Stomach (tissue), 9 donors: ENCODE measurements around the gene SAMD3. TPM values are rescaled to one million over a fixed set of nuclear protein-coding genes. Genes with fewer than 3 reads are reported as not detected.

Experiments used
- DNase-seq, 2 donors: peaks; one replicate each; pipeline versions ENCODE4 v3.0.0 to v3.0.0-alpha.2; 2013 to 2019
- H3K27ac ChIP-seq, 5 donors: fragments of 200-600 bp in 4 of 5; sonication (generic) in 4 of 5; one replicate each; pipeline ENCODE4 v1.5.1; 2013 to 2019; ENCODE audit warnings: mild to moderate bottlenecking in 1 of 5, moderate library complexity in 1 of 5
- H3K27me3 ChIP-seq, 3 donors: fragments of 200-600 bp; sonication (generic); one replicate each; pipeline ENCODE4 v1.5.1; 2017 to 2019; ENCODE audit warnings: mixed run types in 1 of 3
- H3K36me3 ChIP-seq, 4 donors: fragments of 200-600 bp; sonication (generic); 1 replicate in 3 of 4; 2 replicates in 1 of 4; pipeline ENCODE4 v1.5.1; 2016 to 2019
- H3K4me1 ChIP-seq, 4 donors: fragments of 200-600 bp; sonication (generic); one replicate each; pipeline ENCODE4 v1.5.1; 2016 to 2019
- H3K4me3 ChIP-seq, 4 donors: fragments of 200-600 bp; sonication (generic) in 3 of 4; one replicate each; pipeline ENCODE4 v1.5.1; 2016 to 2019; ENCODE audit warnings: mild to moderate bottlenecking in 1 of 4
- H3K9me3 ChIP-seq, 4 donors: fragments of 200-600 bp; sonication (generic); one replicate each; pipeline ENCODE4 v1.5.1; 2016 to 2019
- CTCF ChIP-seq, 7 experiments: fragments of 450-650 bp in 4 of 7; fragments of 200-600 bp in 3 of 7; sonication (generic) in 3 of 7; IDR thresholded peaks; one replicate each; pipeline ENCODE4 v1.5.1; 2016 to 2019; ENCODE audit warnings: antibody characterized with exemption in 7 of 7, control low read depth in 2 of 7, mild to moderate bottlenecking in 1 of 7
- EP300 ChIP-seq: sonication (generic); formaldehyde crosslinking; IDR thresholded peaks from one replicate; pipeline ENCODE4 v1.6.1; 2017; ENCODE audit warnings: antibody characterized with exemption
- POLR2A ChIP-seq, 4 donors: fragments of 450-650 bp; IDR thresholded peaks; one replicate each; pipeline ENCODE4 v1.6.1; 2016; ENCODE audit warnings: antibody characterized with exemption in 4 of 4, control low read depth in 2 of 4, mild to moderate bottlenecking in 1 of 4, moderate library complexity in 1 of 4
- POLR2AphosphoS5 ChIP-seq, 3 donors: sonication (generic); formaldehyde crosslinking; IDR thresholded peaks; one replicate each; pipeline ENCODE4 v1.6.1; 2016; ENCODE audit warnings: antibody characterized with exemption in 3 of 3
- WGBS, 5 donors: extraction: QIAGEN DNeasy Blood & Tissue Kit in 3 of 5; methylation state at CpG; one replicate each; pipeline versions ENCODE4 v1.1.5 to v1.1.7; 2013 to 2018; 5-methylcytosine and 5-hydroxymethylcytosine counted together
- intact Hi-C: fragments of 100-400 bp; cut with DNase I; formaldehyde crosslinking; loops from one replicate; pipeline ENCODE4 v1.15.1; 2023; ENCODE audit warnings: low total_unique reads
- polyA plus RNA-seq, 3 donors: library from polyadenylated mRNA; stranded (reverse); fragments of 200-250 nt; gene quantifications; one replicate each; pipeline ENCODE4 v1.2.3, GENCODE V29; 2013
- total RNA-seq, 5 donors: library from RNA; depleted of rRNA; stranded (reverse); fragments of >200 nt; gene quantifications; one replicate each; pipeline versions ENCODE4 v1.1.0 to v1.2.3, GENCODE V29; 2014 to 2016
- donor health status: healthy with polysubstance abuse.
- donor health status: Bipolar disorder and iron deficiency.
- donor health status: healthy.

SAMD3 gene
- total and polyA plus RNA-seq, 8 donors: 0.15 to 4.2 (median 1.3) TPM; not detected in 2

- intact Hi-C loops: no loop called here
- no peak for DNase-seq
- Histone ChIP-seq H3K27me3 (no peaks in the 10 kb centered on the region), H3K9me3 (no peaks in the 10 kb centered on the region), H3K36me3 (peaks cover 0 to 24% (median 7%) of the 10 kb centered on the region in 4 donors), H3K4me1 (no peaks in the 10 kb centered on the region), H3K4me3 (no peak overlapping the region), H3K27ac (no peak overlapping the region)
- 86 to 94% (median 91%) methylated on average over 4 of the region's 4 CpGs for WGBS, 5 donors
- TF ChIP-seq CTCF (IDR thresholded peaks at IDR 0.05) (no peak), POLR2AphosphoS5 (IDR thresholded peaks at IDR 0.05) (no peak), EP300 (no peak), POLR2A (IDR thresholded peaks at IDR 0.05) (no peak)
Observed at GRCh38 chr6:130105996-130106704, 116.6 kb downstream of the SAMD3 start.

- no peak for DNase-seq
- Histone ChIP-seq H3K36me3 (peaks cover 3 to 40% (median 11%) of the 10 kb centered on the region in 4 donors), H3K9me3 (no peaks in the 10 kb centered on the region), H3K4me3 (no peak overlapping the region), H3K4me1 (no peaks in the 10 kb centered on the region), H3K27me3 (no peaks in the 10 kb centered on the region), H3K27ac (no peak overlapping the region)
- intact Hi-C loops: no loop called here
- WGBS, 5 donors: 90 to 96% (median 93%) methylated on average over 3 of the region's 3 CpGs
- no peak for TF ChIP-seq POLR2A (IDR thresholded peaks at IDR 0.05)
Observed at GRCh38 chr6:130099119-130099518, 123.6 kb downstream of the SAMD3 start.

GRCh38 chr6:130098317-130098716 lies 124.4 kb downstream of the SAMD3 start:
- Histone ChIP-seq H3K4me1 (no peaks in the 10 kb centered on the region), H3K27me3 (no peaks in the 10 kb centered on the region), H3K4me3 (no peak overlapping the region), H3K27ac (no peak overlapping the region), H3K36me3 (peaks cover 3 to 45% (median 14%) of the 10 kb centered on the region in 4 donors), H3K9me3 (no peaks in the 10 kb centered on the region)
- 85 to 92% (median 87%) methylated on average over 4 of the region's 4 CpGs for WGBS, 5 donors
- intact Hi-C loops: no loop called here
- no peak for DNase-seq
- TF ChIP-seq EP300 (no peak), CTCF (IDR thresholded peaks at IDR 0.05) (no peak), POLR2AphosphoS5 (IDR thresholded peaks at IDR 0.05) (no peak), POLR2A (IDR thresholded peaks at IDR 0.05) (no peak)

Other genes starting within 250 kb of the SAMD3 start
- gene L3MBTL3, start 204.4 kb downstream of the SAMD3 start, total RNA-seq: 10 to 100 TPM in 3 of 5 donors, 1 to 10 TPM in 1, not detected in 1; 3.1 to 51.9 (median 14.9) TPM
- gene L3MBTL3, start 204.4 kb downstream of the SAMD3 start, polyA plus RNA-seq: 1 to 10 TPM; 1.8 to 2.7 (median 1.8) TPM
- gene TMEM200A, start 143.1 kb upstream of the SAMD3 start, total RNA-seq: 1 to 10 TPM in 3 of 5 donors, not detected in 2; 1.2 to 8.8 (median 2.6) TPM
- 1 to 10 TPM in 1 of 3 donors, under 1 TPM in 2; 0.23 to 1.4 (median 0.68) TPM for gene TMEM200A, start 143.1 kb upstream of the SAMD3 start, polyA plus RNA-seq